Stimulated activated CD8-positive, alpha-beta memory T cell treated with anti-CD3 and anti-CD28 coated beads, Interleukin-15, amount 100 ng/mL, for 4 hours (primary cell): ENCODE data around the gene FSD1.
"Not testable (repeated sequence)": the region's sequence is repeated elsewhere in the genome, so short reads cannot be mapped to it uniquely, and the experiment has no call there.

Source experiments
- DNase-seq, 2 donors: peaks; one replicate each; pipeline ENCODE4 v3.0.0-alpha.2; 2020; ENCODE audit warnings: low read depth in 2 of 2

FSD1 gene

DNA sequence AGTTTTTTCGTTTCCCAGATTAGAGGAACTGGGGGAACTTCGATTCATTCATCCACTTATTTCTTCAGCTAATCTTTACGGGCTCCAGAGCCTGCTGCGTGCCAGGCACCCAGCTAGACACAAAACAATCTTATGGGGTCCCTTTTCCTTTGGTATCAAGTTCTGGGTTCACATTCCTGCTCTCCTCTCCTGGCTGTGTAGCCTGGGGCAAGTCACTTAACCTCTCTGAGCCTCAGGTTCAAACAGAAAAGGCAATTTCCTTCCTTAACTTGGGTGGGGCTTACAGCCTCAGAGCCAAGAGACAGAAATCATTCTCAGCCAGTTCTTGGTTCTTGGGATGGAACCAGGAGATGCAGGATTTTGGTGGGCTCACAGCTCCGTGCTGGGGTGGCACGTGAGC, 19.4 kb upstream of the FSD1 start:
- DNase-seq, result no peak

DNA sequence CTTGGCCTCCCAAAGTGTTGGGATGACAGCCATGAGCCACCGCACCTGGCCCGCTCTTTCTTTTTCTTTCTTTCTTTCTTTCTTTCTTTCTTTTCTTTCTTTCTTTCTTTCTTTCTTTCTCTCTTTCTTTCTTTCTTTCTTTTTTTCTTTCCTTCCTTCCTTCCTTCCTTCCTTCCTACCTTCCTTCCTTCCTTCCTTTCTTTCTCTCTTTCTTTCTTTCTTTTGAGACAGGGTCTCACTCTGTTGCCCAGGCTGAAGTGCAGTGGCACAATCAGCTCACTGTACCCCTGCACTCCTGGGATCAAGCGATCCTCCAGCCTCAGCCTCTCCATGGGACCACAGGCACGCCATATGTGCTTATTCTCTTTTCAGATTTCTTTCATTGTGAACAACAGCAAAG, 18.3 kb upstream of the FSD1 start:
- not testable (repeated sequence) for DNase-seq

DNA sequence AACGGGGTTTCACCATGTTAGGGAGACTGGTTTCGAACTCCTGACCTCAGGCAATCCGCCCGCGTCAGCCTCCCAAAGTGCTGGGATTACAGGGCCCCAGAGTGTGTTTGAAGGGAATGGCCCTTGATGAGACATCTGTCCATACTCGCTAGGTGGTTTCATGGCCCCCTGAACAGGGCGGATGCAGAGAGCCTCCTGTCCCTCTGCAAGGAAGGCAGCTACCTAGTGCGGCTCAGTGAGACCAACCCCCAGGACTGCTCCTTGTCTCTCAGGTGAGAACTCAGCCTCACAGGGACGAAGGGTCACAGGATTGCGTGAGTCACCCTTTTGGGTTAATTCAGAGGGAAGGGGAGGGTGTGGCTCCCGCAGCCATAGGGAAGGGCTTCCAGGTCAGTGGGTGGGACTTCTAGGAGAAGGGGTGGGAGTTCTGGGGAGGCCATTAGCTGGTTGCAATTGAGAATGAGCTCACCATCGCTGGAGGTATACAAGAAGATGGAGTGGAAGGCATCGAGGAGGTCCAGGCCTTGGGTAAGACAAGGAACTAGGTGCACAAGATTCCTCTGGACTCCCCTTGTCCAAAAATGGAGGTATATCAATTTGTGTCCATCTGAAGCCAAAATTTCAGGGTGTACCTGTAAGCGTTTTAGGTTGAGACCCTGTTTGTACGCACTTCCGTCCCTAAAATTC, 16.2 kb upstream of the FSD1 start:
- no peak for DNase-seq

DNA sequence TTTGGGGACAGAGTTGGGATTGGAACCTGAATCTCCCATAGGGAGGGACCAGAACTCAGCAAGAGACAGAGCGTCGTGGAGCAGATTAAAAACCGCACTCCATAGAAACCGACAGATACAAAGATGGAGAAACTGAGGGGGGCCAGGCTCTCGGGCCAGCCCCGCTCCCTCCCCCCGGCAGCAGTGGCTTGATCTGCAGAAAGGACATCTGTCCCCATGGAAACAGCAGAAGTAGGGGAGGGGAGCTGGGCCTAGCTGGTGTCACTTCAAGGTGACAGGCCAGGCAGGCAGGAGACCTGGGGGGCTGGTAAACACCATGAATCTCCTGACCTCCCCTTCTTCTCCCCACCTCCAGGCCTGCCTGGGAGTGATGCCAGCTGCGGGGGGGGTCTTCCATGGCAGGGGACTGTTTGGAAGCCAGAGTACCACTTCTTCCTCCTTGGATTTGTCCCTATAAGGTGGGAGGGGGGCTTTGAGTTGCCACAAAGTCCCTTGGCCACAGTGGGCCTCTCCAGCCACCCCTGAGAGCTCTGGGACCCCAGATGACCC, 13.1 kb upstream of the FSD1 start:
- DNase-seq, result no peak

DNA sequence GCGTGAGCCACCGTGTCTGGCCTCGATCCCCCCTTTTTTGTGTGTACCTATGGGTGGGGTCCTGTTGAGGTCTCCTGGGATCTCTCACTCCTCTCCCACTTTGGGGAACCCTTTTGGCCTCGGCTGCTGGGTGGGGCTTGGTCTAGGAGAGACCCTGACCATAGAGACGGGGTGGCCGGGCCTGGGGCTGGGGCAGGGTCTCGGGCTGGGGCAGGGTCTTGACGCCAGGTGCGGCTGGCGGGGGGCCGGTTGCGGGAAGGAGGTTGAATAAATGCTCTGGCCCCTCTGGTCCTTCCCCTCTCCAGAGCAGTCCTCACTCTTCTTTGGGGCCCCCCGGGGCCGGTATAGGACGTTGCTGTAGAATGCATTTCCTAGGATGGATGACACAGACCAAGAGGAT, 11.9 kb upstream of the FSD1 start:
- no peak for DNase-seq

DNA sequence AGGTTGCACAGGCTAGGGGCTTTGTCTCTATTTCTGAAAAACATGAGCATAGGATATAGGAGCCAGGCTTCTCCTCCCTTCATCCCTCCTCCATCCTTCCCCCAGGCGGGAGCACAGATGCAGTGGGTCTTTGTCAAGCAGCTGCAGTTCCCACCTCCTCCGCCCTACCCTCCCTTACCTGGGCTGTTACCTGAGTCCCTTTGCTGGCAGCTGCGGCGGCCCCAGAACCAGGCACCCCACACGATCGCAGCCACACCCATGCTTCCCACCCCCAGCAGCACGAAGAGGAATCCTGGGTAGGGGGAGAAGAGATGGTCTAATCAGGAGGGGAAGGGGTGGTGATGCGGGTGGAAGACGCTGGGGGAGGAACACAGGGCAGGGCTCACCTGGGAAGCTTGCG, 10.0 kb upstream of the FSD1 start:
- no peak for DNase-seq

DNA sequence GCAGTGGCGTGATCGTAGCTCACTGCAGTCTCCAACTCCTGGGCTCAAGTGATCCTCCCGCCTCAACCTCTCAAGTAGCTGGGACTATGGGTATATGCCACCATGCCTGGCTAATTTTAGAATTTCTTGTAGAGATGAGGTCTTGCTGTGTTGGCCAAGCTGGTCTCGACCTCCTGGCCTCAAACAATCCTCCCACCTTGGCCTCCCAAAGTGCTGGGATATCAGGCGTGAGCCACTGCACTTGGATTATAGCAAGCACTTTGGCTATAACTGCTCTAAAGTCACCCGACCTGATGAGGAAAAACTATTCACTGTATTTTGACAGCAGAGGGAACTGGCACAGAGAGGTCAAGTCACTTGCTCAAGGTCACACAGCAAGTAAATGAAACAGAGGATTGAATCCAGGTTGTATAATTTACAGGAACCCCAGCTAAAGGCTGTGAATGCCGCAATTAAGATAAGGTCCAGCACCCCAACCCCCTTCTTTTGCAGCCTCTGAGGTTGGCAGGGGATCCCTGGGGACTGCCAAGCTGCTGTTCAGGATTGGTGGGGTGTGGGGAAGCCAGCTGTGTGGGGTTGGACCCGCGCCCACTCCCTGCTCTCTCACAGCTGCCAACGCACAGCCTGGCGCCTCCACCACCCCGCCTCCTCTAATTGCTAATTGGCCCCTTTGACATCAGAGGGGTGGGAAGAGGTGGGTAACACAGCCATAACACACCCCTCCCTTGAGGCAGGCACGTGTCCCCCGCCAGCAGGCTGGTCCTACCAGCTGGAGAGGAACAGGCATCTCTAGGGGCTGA, 8.2 kb upstream of the FSD1 start:
- no peak for DNase-seq

DNA sequence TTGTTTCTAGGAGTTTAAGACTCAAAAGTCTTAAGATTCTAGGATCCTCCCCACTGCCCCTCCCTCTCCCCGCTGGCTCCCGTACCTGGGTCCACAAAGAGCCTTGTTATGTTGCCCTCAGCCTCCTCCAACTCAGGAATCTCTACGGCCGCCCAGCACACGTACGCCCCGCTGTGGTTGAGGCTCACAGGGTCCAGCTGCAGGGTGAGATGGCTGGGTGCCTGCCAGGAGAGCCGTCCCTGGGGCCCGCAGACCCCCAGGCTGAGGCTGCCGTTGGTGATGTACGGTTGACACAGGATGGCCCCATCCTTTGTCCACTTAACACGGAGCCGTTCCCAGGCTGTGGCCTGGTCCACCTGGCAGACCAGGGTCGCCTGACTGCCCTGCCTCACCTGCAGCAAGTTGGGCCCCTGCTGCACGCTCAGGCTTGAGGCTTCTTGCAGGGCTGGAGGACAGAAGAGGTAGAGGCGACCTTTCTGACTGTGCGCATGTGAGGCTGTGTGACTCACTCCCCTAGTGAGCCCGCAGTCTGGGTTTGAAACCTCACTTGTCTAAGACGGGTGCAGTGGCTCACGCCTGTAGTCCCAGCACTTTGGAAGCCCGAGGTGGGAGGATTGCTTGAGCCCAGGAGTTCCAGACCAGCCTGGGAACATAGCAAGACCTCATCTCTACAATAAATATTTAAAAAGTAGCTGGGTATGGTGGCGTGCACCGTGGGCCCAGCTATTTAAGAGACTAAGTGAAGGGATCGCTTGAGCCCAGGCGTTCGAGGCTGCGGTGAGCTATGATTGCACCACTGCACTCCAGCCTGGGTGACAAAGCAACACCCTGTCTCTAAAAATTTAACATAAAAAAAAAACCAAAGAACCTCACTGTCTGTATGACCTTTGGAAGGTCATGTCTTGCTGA, 6.2 kb upstream of the FSD1 start:
- DNase-seq, result no peak

DNA sequence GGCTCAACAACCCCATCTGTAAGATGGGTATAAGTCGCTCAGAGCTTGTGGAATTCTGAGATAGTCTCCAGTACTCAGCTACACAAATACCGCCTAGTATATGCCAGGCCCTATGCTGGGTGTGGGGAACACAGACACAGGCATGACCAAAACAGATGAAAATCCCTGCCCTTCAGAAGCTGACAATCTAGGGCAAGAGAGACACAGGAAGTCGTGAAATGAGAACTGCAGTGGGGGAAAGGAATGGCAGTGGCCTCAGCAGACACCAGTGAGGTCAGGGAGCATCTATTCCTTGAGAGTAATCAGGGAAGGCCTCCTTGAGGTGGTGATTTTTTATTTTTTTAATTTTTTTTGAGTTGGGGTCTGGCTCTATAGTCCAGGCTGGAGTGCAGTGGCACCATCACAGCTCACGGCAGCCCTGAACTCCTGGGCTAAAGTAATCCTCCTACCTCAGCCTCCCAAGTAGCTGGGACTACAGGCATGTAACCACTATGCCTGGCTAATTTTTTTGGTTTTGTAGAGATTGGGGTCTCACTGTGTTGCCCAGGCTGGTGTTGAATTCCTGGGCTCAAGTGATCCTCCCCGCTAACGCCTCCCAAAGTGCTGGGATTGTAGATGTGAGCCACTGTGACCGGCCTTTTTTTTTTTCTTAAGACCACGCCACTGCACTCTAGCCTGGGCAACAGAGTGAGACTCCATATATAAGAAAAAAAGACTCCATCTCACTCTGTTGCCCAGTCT, 5.4 kb upstream of the FSD1 start:
- DNase-seq, result no peak

DNA sequence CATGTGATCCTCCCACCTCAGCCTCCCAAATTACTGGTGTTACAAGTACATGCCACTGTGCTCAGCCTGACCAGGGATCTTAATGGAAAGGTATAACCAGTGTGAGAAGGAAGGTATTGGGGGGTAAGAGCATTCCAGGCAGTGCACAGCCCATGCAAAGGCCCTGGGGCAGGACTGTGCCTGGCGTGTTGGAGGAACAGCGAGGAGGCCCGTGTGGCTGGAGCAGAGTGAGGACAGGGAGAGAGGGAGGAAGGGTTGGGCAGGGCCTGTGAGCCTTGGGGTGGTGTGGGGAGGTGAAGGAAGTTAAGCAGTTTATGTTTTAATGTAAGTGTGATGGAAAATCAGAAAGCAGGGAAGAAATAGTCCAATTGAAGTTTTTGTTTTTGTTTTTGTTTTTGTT, 3.8 kb upstream of the FSD1 start:
- no peak for DNase-seq

DNA sequence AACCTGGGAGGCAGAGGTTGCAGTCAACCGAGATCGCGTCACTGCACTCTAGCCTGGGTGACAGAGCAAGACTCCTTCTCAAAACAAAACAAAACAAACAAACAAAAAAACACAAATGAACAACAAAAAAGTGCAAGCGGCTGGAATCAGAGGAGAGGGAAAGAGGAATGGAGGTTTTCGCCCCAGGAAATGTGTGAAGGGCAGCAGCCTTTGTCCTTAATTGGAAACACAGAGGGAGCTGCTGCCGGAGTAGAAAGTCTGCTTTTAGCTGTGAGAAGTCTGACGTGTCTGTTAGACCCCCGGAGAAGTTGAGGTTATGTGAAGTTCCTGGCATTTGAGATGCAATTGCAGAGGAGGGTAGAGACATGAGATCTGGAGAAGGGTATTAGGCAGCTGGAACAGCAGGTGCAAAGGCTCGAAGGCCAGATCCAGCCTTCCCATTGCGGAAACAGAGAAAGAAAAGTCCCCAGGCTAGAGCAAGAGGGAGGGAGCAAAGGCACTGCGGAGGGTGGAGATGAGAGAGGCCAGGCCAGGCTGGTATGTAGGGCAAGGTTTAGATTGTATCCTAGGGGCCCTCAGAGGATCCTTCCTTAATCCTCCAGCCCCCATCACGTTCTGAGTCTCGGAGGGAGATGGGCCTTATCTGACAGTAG, 2.7 kb upstream of the FSD1 start:
- no peak for DNase-seq

DNA sequence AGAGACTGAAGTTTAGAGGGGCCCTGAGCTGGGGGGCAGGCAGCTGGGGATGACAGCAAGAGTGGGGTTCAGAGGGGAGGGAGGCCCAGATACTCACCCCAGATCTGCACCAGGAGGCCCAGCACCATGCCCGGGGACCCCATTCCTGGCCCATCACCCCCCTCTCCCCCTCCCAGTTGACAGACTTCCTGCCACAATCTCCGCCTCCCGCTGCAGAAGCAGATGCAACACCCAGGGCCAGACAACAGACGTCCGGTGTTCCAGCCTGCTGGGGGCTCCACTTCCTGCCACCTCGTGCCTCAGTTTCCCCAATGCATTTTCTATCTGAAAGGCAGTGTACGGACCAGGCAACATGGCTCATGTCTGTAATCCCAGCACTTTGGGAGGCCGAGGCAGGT, 2.2 kb upstream of the FSD1 start, which contains the start of gene TMIGD2:
TSS of gene TMIGD2 (minus strand) at position 147 of the 398 bp plus-strand sequence. CDS start at position 143, 4 bp downstream.
- no peak for DNase-seq

DNA sequence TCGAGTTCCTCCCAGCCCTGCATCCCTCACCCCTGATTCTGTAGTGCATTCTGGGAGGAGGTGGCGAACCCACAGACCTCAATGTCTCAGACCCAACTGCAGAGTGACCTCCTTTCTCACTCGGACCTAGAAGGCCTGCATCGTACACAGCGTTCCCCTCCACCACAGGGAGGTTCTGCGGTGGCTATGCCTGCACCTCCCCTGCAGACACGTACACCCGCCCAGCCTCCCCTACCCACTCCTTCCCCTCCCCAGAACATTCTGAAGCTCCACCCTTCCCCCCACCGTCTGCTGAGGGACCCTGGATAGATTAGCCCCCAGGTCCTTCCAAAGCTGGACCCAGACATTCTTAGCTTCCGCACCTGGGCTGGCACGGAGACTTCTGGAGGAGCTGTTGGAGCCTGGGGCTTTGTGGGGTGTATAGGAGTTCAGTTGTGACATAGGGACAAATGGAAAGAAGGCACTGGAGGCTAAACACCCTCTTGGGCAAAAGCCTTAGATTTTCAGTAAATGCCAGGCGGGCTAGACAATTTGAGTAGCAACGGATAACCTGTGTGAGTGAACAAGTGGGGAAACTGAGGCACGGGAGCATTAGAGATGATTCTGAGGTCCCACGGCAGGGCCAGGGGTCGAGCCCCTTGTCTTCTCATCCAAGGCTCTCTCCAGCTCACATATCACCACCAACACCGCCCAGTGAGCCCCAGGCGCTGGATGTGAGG, 420 bp upstream of the FSD1 start:
- DNase-seq, result peak in 1 of 2 donors; percentile 3

DNA sequence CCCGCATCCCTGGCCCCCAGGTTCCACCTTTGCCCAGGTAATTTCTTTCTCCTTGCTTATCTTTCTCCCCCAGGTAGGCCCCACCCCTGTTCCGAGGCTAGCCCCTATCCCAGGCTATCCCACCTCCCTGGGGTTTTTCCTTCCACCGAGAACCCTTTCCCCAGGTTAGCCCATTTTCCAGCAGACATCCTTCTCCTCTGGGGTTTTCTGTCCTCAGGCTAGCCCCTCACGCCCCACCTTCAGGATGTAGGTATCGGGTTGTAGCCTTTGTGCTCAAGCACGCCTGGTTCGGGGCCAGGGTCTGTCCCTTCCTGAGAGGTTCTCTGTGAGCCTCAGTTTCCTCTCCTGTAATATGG, 837 bp downstream of the FSD1 start:
- DNase-seq, result no peak

DNA sequence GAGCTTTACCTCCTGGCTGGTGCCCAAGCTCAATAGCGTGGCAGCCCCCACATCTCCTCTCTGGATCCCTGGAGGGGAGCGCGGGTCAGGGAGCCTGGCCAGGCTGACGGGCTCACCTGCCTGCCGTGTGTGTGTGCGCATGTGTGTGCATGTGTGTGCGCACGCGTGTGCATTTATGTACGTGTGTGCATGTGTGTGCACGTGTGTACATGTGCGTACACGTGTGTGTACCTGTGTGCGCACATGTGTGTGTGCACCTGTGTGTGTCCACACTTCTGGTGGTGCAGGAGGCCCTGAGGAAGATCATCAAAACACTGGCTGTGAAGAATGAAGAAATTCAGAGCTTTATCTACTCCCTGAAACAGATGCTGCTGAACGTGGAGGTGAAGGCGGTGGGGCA, 1.3 kb downstream of the FSD1 start:
- no peak for DNase-seq

DNA sequence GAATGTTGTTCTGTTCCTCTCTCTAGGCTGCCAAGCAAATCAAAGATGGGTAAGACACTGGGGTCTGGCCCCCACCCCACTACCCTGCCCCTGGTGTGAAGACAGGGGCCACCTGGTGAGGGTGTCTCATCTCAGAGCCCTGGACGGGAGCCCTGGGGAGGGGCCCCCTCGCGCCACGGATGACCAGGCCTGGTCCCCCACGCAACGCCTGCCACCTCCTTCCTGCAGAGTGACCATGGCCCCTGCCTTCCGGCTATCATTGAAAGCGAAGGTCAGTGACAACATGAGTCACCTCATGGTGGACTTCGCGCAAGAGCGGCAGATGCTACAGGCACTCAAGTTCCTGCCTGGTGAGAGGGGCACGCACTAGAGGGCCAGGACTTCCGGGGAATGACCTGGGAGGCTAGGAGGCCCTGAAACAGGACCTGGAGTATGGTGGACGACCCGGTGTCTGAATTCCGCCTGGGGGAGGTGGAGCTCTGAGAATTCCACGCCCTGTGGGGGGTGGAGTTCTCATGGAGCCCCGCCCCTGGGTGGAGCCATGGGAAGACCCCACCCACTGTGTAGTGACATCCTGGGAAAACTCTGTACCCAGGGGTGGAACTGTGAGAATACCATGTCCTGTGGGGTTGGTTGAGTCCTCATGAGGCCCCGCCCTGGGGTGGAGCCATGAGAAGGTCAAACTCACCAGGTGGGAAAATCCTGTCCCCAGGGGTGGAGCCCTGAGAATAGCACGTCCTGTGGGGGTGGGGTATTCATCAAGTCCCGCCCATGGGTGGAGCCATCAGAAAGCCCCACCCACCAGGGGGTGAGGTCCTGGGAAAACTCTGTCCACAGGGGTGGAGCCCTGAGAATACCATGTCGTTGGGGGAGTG, 6.1 kb downstream of the FSD1 start:
- DNase-seq, result no peak

DNA sequence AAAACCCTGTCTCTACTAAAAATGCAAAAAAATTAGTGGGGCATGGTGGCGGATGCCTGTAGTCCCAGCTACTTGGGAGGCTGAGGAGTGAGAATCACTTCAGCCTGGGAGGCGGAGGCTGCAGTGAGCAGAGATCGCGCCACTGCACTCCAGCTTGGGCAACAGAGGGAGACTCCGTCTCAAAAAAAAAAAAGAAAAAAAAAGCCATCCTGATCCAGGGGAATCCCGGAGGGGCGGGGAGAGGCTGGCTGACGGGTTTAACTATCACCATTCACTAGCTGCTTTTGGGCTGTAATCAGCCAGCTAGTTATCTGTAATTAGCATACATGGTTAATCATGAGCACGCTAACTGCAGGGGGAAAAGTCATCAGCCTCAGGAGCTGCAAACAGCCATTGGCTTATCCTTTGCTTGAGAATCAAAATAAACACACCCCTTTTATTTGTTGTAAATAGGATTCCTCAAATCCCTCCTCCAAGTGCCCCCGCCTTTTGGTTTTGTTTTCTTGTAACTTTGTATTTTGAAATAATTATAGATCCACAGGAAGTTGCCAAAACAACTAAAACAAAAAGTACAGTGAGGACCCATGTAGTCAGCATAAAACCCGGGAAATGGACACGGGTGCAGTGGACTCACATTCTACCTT, 9.6 kb downstream of the FSD1 start:
- no peak for DNase-seq

DNA sequence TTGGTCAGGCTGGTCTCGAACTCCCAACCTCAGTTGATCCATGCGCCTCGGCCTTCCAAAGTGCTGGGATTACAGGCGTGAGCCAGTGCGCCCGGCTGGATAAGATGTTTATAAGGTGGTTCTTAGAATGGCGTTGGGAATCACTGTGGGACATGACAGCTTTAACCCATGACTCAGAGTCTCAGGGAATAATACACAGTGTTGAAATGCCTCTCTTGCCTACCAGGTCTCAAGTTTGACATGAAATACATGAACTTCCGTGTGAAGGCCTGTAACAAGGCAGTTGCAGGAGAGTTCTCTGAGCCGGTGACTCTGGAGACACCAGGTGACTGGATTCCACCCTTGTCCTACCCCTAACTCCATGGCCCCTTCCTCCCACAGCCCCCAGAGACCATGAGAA, 12.6 kb downstream of the FSD1 start:
- no peak for DNase-seq

DNA sequence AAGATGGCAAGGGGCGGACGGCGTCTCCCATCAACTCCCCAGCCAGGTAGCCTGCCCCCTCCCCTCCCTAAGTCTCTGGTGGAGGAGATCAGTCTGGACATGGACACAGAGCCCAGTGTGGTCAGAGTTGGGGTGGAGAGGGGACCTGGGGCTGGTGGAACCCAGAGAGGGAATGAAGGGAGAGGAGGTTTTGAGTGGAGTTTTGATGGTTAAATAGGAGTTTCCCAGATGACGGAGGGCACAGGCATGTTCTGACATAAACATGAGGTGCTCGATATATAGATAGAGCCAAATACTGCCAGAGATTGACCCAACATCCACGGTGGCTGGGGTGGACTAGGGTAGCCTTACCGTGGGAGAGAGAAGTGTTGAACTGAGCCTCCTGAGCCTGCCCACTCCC, 14.1 kb downstream of the FSD1 start:
- DNase-seq, result no peak
